22Rv1 (cell line): ENCODE results near the gene APOBEC2.

ENCODE experiments used
- H3K27ac ChIP-seq: fragments of 450-650 bp; 2 replicates; pipeline ENCODE4 v1.5.1; 2017
- CTCF ChIP-seq: fragments of 450-650 bp; IDR thresholded peaks from 2 replicates; pipeline ENCODE4 v1.5.1; 2017; ENCODE audit warnings: mild to moderate bottlenecking
- ZFX ChIP-seq: fragments of 450-650 bp; IDR thresholded peaks from 2 replicates; pipeline ENCODE4 v1.6.1; 2017; ENCODE audit warnings: antibody characterized with exemption, borderline replicate concordance

APOBEC2 gene

GRCh38 chr6:41111017-41111416 lies 58.0 kb downstream of the APOBEC2 start:
- H3K27ac ChIP-seq = no peak overlapping the region
- no peak for TF ChIP-seq ZFX
- TF ChIP-seq CTCF = no peak
